SU-DHL-6 (cell line): ENCODE results near the gene SETD4.

Experiments
- EZH2phosphoT487 ChIP-seq: fragments of 200-600 bp; sonication (generic), shearing (Covaris generic); conservative IDR thresholded peaks from 2 replicates; pipeline ENCODE4 v1.6.1; 2018; ENCODE audit warnings: mild to moderate bottlenecking, antibody characterized with exemption, low read length, moderate library complexity, mixed read lengths
- TF ChIP-seq, protein P1 (sequence below): fragments of 200-600 bp; sonication (generic); IDR thresholded peaks from one replicate; pipeline ENCODE4 v1.5.1; 2017; ENCODE audit warnings: antibody characterized with exemption, mild to moderate bottlenecking, low read length, moderate library complexity; ENCODE audit not compliant: insufficient read depth, poor library complexity, severe bottlenecking

DNA sequence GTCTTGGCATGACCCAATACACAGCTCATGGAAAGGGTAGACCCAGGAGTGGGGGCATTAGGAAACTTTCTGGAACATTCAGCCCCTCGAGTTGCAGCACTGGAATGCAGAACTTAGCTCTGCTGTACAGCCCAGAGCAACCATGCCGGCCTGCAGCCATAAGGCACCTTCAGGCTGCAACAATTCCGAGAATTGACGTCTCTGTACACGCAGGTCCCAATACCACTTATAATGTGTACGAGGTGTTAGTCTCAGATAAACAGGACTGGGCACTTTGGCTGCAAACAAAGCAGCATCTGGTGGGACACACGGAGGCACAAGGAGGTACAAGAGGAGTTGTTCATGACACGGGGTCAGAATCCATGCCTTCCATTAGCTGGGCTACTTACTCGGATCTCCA, 17.4 kb upstream of the SETD4 start:
- no peak for TF ChIP-seq EZH2phosphoT487
- TF ChIP-seq, protein P1, sequence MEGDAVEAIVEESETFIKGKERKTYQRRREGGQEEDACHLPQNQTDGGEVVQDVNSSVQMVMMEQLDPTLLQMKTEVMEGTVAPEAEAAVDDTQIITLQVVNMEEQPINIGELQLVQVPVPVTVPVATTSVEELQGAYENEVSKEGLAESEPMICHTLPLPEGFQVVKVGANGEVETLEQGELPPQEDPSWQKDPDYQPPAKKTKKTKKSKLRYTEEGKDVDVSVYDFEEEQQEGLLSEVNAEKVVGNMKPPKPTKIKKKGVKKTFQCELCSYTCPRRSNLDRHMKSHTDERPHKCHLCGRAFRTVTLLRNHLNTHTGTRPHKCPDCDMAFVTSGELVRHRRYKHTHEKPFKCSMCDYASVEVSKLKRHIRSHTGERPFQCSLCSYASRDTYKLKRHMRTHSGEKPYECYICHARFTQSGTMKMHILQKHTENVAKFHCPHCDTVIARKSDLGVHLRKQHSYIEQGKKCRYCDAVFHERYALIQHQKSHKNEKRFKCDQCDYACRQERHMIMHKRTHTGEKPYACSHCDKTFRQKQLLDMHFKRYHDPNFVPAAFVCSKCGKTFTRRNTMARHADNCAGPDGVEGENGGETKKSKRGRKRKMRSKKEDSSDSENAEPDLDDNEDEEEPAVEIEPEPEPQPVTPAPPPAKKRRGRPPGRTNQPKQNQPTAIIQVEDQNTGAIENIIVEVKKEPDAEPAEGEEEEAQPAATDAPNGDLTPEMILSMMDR: no peak
